ENCODE results near the gene KRT86.
"Not testable (repeated sequence)": the region's sequence is repeated elsewhere in the genome, so short reads cannot be mapped to it uniquely, and the experiment has no call there.

The KRT86 gene

GRCh38 chr12:52238916-52239646 lies 35.4 kb upstream of the KRT86 start:
- DNase-seq (ENCODE audit: low read depth) = no peak

- no peak for DNase-seq (ENCODE audit: low read depth)
Observed at GRCh38 chr12:52239767-52240166, 34.7 kb upstream of the KRT86 start.

GRCh38 chr12:52240247-52240646 lies 34.2 kb upstream of the KRT86 start:
- DNase-seq (ENCODE audit: low read depth) = not testable (repeated sequence)

GRCh38 chr12:52241205-52241842 lies 33.1 kb upstream of the KRT86 start:
- no peak for DNase-seq (ENCODE audit: low read depth)

- no peak for DNase-seq (ENCODE audit: low read depth)
Observed at GRCh38 chr12:52242442-52243258, 31.8 kb upstream of the KRT86 start.

- DNase-seq (ENCODE audit: low read depth) = no peak
Observed at GRCh38 chr12:52243259-52243855, 31.1 kb upstream of the KRT86 start.

GRCh38 chr12:52243856-52244614 lies 30.4 kb upstream of the KRT86 start:
- peak; percentile 29 for DNase-seq (ENCODE audit: low read depth)

- no peak for DNase-seq (ENCODE audit: low read depth)
Observed at GRCh38 chr12:52244615-52244994, 29.8 kb upstream of the KRT86 start.

- no peak for DNase-seq (ENCODE audit: low read depth)
Observed at GRCh38 chr12:52245259-52245961, 29.0 kb upstream of the KRT86 start.

- DNase-seq (ENCODE audit: low read depth) = no peak
Observed at GRCh38 chr12:52245962-52246569, 28.4 kb upstream of the KRT86 start.

- DNase-seq (ENCODE audit: low read depth) = no peak
Observed at GRCh38 chr12:52246720-52247621, 27.5 kb upstream of the KRT86 start.

GRCh38 chr12:52247622-52248540 lies 26.6 kb upstream of the KRT86 start:
- no peak for DNase-seq (ENCODE audit: low read depth)

GRCh38 chr12:52248541-52249461 lies 25.6 kb upstream of the KRT86 start:
- no peak for DNase-seq (ENCODE audit: low read depth)

GRCh38 chr12:52249511-52250047 lies 24.9 kb upstream of the KRT86 start:
- no peak for DNase-seq (ENCODE audit: low read depth)

- DNase-seq (ENCODE audit: low read depth) = no peak
Observed at GRCh38 chr12:52250048-52250990, 24.1 kb upstream of the KRT86 start.
